Natural killer cell (primary cell): ENCODE data around the gene FOXD4. TPM values are rescaled to one million over a fixed set of nuclear protein-coding genes. Genes with fewer than 3 reads are reported as not detected.
"Not testable (repeated sequence)": the region's sequence is repeated elsewhere in the genome, so short reads cannot be mapped to it uniquely, and the experiment has no call there.

Experiments
- ATAC-seq, 3 donors: fragments of 150-1000 bp in 2 of 3; fragments of 200-7000 bp in 1 of 3; cut with Tn5 transposase; 1 replicate in 1 of 3; 2 replicates in 2 of 3; pipeline ENCODE4 v1.10.0; 2021; ENCODE audit warnings: mild to moderate bottlenecking in 2 of 3, moderate library complexity in 2 of 3
- DNase-seq, 2 donors: peaks; one replicate each; pipeline versions ENCODE4 v3.0.0 to v3.0.0-alpha.2; 2013 to 2021; ENCODE audit warnings: mixed read lengths in 1 of 2
- H3K27ac ChIP-seq: one replicate; pipeline ENCODE4 v1.5.1; 2013; ENCODE audit warnings: mild to moderate bottlenecking, low read length
- H3K27me3 ChIP-seq: one replicate; pipeline ENCODE4 v1.6.1; 2013; ENCODE audit warnings: low read length; ENCODE audit not compliant: control insufficient read depth, insufficient read depth
- H3K36me3 ChIP-seq: one replicate; pipeline ENCODE4 v1.6.1; 2013; ENCODE audit warnings: low read length; ENCODE audit not compliant: control insufficient read depth, insufficient read depth
- H3K4me1 ChIP-seq: one replicate; pipeline ENCODE4 v1.6.1; 2013; ENCODE audit warnings: low read length; ENCODE audit not compliant: control insufficient read depth, insufficient read depth
- H3K4me3 ChIP-seq: one replicate; pipeline ENCODE4 v1.5.1; 2013; ENCODE audit warnings: low read length
- H3K9me3 ChIP-seq: one replicate; pipeline ENCODE4 v1.6.1; 2013; ENCODE audit warnings: low read length; ENCODE audit not compliant: control insufficient read depth, insufficient read depth
- H3K27ac Mint-ChIP-seq, 2 donors: one replicate each; pipeline ENCODE4 v1.8.0; 2022; ENCODE audit warnings: mild to moderate bottlenecking in 2 of 2, mixed read lengths in 2 of 2, moderate library complexity in 1 of 2
- H3K27me3 Mint-ChIP-seq, 2 donors: one replicate each; pipeline ENCODE4 v1.8.0; 2022; ENCODE audit warnings: low read depth in 2 of 2, mixed read lengths in 2 of 2
- H3K36me3 Mint-ChIP-seq: one replicate; pipeline ENCODE4 v1.8.0; 2022; ENCODE audit warnings: mixed read lengths
- H3K4me1 Mint-ChIP-seq, 2 donors: one replicate each; pipeline ENCODE4 v1.8.0; 2022; ENCODE audit warnings: mixed read lengths in 2 of 2
- H3K4me3 Mint-ChIP-seq: one replicate; pipeline ENCODE4 v1.8.0; 2022; ENCODE audit warnings: mild to moderate bottlenecking, moderate library complexity, mixed read lengths
- H3K9me3 Mint-ChIP-seq, 2 donors: one replicate each; pipeline ENCODE4 v1.8.0; 2022; ENCODE audit warnings: mixed read lengths in 2 of 2
- WGBS: methylation state at CpG from one replicate; pipeline ENCODE4 v1.1.7; 2013; ENCODE audit warnings: missing lambda C conversion rate; ENCODE audit not compliant: insufficient coverage; 5-methylcytosine and 5-hydroxymethylcytosine counted together
- intact Hi-C: fragments of 100-400 bp; cut with micrococcal nuclease; formaldehyde crosslinking; loops from one replicate; pipeline ENCODE4 v1.14.2; 2022
- total RNA-seq, 4 donors: library from RNA; stranded (reverse); fragments of 120-200 nt in 1 of 4; gene quantifications; one replicate each; pipeline versions ENCODE4 v1.2.3 to v1.2.4, GENCODE V29; 2013 to 2022

The FOXD4 gene
- total RNA-seq, 3 donors from 2014 or later (not counting 1 experiment from before 2014, with no cell fraction given): not detected

- ATAC-seq, H3K27ac Mint-ChIP-seq, H3K4me1 Mint-ChIP-seq, H3K27me3 ChIP-seq, H3K27me3 Mint-ChIP-seq, DNase-seq, intact Hi-C loops, H3K9me3 Mint-ChIP-seq, H3K36me3 Mint-ChIP-seq, H3K27ac ChIP-seq, H3K4me1 ChIP-seq, H3K4me3 ChIP-seq, H3K9me3 ChIP-seq, H3K36me3 ChIP-seq: not testable (repeated sequence)
- WGBS: 16% methylated on average over 3 of the region's 18 CpGs
- peak overlapping the region; percentile 40 for H3K4me3 Mint-ChIP-seq
These were observed 44.2 kb downstream of the FOXD4 start for GRCh38 chr9:73900-74525.

GRCh38 chr9:73076-73899 lies 44.9 kb downstream of the FOXD4 start:
- H3K36me3 ChIP-seq, H3K9me3 ChIP-seq, H3K4me3 Mint-ChIP-seq, intact Hi-C loops, H3K27me3 Mint-ChIP-seq, H3K4me1 Mint-ChIP-seq, H3K27me3 ChIP-seq, H3K9me3 Mint-ChIP-seq, H3K27ac ChIP-seq, H3K4me3 ChIP-seq, H3K27ac Mint-ChIP-seq, H3K4me1 ChIP-seq, H3K36me3 Mint-ChIP-seq: not testable (repeated sequence)
- peak in 1 of 2 donors; percentile 27 for DNase-seq
- peak; percentile 49 to 70 (median 65) for ATAC-seq
- WGBS: 3% methylated on average over 108 of the region's 109 CpGs

Other genes starting within 250 kb of the FOXD4 start
- gene WASHC1, start 89.0 kb downstream of the FOXD4 start, total RNA-seq: 10 to 100 TPM; 16.7 to 52.5 (median 20.7) TPM
- 10 to 100 TPM; 10.3 to 13.6 (median 12.1) TPM for gene ZNG1A, start 60.6 kb upstream of the FOXD4 start, total RNA-seq
- gene DOCK8, start 96.4 kb upstream of the FOXD4 start, total RNA-seq: 100 to 1,000 TPM; 156 to 211 (median 207) TPM